Measurements from ENCODE around the gene C1orf159.
"Not testable (repeated sequence)": the region's sequence is repeated elsewhere in the genome, so short reads cannot be mapped to it uniquely, and the experiment has no call there.

C1orf159 gene

DNA sequence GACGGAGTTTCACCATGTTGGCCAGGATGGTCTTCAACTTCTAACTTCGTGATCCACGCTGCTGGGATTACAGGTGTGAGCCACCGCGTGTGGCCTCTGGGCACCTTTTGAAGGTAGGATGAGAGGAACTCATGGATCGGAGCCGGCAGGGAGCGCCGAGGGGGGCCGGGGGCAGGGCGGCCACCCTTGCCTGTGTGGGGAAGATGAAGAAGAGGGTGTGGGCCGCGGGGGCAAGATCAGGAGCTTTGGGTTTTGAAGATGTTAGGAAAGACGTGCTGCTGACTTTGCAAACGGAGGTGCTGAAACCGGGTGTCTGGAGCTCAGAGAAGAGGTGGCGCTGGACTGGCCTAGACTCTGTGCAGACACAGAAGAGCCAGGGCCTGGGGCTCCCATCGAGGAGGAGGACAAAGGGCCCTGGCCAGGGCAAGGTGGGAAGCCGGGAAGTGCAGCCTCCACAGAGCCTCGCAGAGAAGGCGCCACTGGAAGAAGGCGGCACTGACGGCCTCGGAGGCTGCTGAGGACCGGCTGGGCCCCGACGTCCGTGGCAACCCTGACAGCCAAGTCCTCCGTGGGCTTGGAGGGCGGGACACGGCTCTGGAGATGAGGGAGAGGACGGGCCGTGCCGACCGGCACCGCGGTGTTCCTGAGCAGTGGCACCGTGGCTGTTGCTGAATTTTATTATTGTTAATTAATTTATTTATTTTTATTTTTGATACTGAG, 55.4 kb downstream of the C1orf159 start:
- peaks cover 35% of the 10 kb centered on the region for H3K27me3 ChIP-seq (ENCODE audit: control insufficient read depth, insufficient read depth, low read length)
- peaks cover 3% of the 10 kb centered on the region for H3K36me3 ChIP-seq (ENCODE audit: control insufficient read depth, insufficient read depth, low read length)
- H3K9me3 ChIP-seq (ENCODE audit: control insufficient read depth, insufficient read depth, low read length) = no peaks in the 10 kb centered on the region
- H3K9ac ChIP-seq (ENCODE audit: low read depth, low read length) = no peak overlapping the region
- peak overlapping the region; percentile 54 for H3K4me3 ChIP-seq (ENCODE audit: low read depth, low read length)
- H3K4me1 ChIP-seq (ENCODE audit: control insufficient read depth, insufficient read depth, low read length) = no peaks in the 10 kb centered on the region

DNA sequence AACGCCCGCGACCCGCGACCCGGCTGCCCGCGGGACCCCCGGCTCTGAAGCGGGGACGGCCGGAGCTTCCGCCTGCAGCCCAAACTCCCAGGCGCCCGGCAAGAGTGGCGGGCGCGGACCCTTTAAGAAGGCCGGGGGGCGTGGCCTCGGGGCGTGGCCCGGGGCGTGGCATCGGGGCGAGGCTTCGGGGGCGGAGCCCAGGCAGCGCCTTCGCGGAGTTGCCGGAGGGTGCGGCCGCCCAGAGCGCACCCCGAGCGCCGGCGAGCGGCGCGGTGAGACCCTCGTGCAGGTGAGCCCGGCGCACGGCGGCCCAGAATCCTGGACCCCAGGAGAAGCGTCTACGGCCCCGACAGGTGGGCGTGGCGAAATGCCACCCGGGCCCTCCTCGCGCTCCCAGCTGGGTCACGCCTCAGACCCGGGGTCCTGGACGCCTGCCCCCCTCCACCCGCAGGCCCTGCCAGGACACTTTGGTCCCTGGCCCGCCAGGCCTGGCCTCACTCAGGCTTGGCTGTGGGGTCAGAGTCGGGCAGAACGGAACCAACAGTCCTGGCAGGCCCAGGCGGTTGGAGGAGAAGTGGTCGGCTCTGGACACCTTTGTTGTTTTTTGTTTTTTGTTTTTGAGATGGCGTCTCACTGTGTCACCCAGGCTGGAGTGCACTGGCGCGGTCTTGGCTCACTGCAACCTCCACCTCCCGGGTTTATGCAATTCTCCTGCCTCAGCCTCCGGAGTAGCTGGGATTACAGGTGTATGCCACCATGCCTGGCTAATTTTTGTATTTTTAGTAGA, 56.2 kb downstream of the C1orf159 start:
- H3K4me1 ChIP-seq (ENCODE audit: control insufficient read depth, insufficient read depth, low read length) = no peaks in the 10 kb centered on the region

DNA sequence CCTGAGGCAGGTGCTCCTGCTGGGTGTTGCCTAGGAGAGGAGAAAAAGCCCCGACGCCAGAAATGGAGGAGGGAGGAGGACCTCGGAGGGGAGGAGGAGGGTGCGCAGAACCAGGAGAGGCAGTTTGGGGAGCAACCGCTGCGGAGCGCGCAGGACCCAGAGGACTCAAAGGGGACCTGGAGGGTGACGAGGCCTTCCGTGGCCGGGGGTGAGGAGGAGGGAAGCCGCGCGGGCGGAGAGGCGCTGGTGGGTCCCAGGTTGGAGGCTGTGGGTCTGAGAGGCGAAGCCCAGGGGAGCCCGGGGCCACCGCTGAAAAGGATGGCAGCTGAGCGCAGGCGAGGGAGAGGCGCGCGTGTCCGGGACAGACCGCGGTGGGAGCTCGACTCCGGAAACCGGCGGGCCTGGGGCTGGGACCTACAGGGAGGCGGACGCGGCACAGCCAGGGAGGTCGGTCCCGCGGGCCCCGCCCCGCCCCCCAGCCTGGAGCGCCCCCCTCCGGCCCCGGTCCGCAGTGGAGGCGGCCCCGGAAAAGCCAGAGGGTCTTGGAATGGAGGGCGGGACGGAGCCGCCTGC, 56.9 kb downstream of the C1orf159 start:
- Histone ChIP-seq H3K9me3 (ENCODE audit: control insufficient read depth, insufficient read depth, low read length) (no peaks in the 10 kb centered on the region), H3K27me3 (ENCODE audit: control insufficient read depth, insufficient read depth, low read length) (peaks cover 35% of the 10 kb centered on the region), H3K4me3 (ENCODE audit: low read depth, low read length) (peak overlapping the region; percentile 58), H3K4me1 (ENCODE audit: control insufficient read depth, insufficient read depth, low read length) (no peaks in the 10 kb centered on the region), H3K9ac (ENCODE audit: low read depth, low read length) (no peak overlapping the region), H3K36me3 (ENCODE audit: control insufficient read depth, insufficient read depth, low read length) (peaks cover 15% of the 10 kb centered on the region)

More for the DNA sequence above, 56.2 kb downstream of the C1orf159 start:
- Histone ChIP-seq H3K27me3 (ENCODE audit: control insufficient read depth, insufficient read depth, low read length) (peaks cover 35% of the 10 kb centered on the region), H3K4me3 (ENCODE audit: low read depth, low read length) (peak overlapping the region; percentile 58), H3K9ac (ENCODE audit: low read depth, low read length) (no peak overlapping the region), H3K36me3 (ENCODE audit: control insufficient read depth, insufficient read depth, low read length) (peaks cover 10% of the 10 kb centered on the region), H3K9me3 (ENCODE audit: control insufficient read depth, insufficient read depth, low read length) (no peaks in the 10 kb centered on the region)

DNA sequence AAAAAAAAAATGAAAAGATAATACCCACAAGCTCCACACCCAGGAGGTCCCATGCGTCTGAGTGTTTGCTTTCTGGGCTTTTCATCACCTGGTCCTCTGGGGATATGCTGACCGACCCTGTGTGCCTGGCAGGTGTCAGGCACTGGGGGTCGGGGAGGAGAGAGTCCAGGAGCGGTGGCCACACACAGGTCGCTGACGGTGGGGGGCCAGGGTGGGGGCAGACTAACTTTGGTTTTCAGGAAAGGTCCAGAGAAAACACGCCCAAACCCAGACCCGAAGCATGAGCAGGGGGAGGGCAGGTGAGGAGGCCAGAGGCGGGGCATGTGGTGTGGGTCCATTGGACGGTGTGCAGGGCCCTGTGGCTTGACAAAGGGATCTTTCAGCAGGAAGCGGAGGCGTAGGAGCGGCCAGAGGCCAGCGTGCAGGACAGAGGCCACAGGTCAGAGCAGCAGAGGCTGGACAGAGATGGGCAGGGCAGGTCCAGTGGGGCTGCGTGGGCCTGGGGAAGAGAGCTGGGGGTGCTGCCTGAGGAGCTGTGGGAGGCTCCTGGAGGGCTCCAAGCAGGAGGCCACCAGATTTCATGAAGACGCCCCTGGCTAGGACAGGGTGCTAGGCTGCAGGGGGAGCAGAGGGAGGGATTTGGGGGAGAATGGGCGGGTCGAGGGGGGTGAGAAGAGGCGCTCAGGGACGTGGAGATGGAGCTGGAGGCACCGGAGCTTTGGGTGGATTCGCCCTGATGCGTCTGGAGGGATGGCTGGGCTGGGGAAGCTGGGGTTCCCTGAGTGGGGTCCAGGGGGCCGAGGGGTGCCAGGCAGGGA, 57.6 kb downstream of the C1orf159 start:
- H3K9me3 ChIP-seq (ENCODE audit: control insufficient read depth, insufficient read depth, low read length) = no peaks in the 10 kb centered on the region
- H3K36me3 ChIP-seq (ENCODE audit: control insufficient read depth, insufficient read depth, low read length) = peaks cover 22% of the 10 kb centered on the region
- H3K4me3 ChIP-seq (ENCODE audit: low read depth, low read length) = peak overlapping the region; percentile 58
- no peak overlapping the region for H3K9ac ChIP-seq (ENCODE audit: low read depth, low read length)
- peaks cover 32% of the 10 kb centered on the region for H3K27me3 ChIP-seq (ENCODE audit: control insufficient read depth, insufficient read depth, low read length)
- no peaks in the 10 kb centered on the region for H3K4me1 ChIP-seq (ENCODE audit: control insufficient read depth, insufficient read depth, low read length)

DNA sequence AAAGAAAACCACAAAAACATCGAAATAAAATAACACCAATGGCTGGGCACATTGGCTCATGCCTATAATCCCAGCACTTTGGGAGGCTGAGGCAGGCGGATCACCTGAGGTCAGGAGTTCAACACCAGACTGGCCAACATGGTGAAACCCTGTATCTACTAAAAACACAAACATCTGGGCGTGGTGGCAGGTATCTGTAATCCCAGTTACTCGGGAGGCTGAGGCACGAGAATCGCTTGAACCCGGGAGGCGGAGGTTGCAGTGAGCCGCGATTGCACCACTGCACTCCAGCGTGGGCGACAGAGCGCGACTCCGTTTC, 58.2 kb downstream of the C1orf159 start:
- H3K9me3 ChIP-seq (ENCODE audit: control insufficient read depth, insufficient read depth, low read length); H3K4me3 ChIP-seq (ENCODE audit: low read depth, low read length); H3K9ac ChIP-seq (ENCODE audit: low read depth, low read length); H3K4me1 ChIP-seq (ENCODE audit: control insufficient read depth, insufficient read depth, low read length): not testable (repeated sequence)
- Histone ChIP-seq H3K36me3 (ENCODE audit: control insufficient read depth, insufficient read depth, low read length) (peaks cover 27% of the 10 kb centered on the region), H3K27me3 (ENCODE audit: control insufficient read depth, insufficient read depth, low read length) (peaks cover 26% of the 10 kb centered on the region)

DNA sequence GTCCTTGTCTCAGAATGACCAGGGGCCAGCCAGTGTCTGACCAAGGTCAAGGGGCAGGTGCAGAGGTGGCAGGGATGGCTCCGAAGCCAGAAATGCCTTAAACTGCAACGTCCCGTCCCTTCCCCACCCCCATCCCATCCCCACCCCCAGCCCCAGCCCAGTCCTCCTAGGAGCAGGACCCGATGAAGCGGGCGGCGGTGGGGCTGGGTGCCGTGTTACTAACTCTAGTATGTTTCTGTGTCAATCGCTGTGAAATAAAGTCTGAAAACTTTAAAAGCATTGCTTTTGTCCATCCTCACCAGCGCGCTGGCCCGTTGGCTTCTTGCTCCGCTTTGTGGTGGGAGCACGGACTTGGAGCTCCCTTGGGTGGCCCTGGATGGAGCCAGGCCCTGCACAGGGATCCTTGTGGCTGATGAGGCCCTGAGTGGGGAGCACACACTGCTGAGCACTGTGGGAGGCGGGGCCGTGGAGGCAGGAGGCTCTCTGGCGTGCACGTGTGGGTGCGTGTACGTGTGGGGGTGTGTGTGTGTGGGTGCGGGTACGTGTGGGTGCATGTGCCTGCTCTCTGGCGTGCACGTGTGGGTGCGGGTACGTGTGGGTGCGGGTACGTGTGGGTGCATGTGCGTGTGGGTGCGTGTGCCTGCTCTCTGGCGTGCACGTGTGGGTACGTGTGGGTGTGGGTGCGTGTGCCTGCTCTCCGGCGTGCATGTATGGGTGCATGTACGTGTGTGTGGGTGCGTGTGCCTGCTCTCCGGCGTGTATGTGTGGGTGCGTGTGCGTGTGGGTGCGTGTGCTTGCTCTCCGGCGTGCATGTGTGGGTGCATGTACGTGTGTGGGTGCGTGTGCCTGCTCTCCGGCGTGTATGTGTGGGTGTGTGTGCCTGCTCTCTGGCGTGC, 59.8 kb downstream of the C1orf159 start:
- Histone ChIP-seq H3K9me3 (ENCODE audit: control insufficient read depth, insufficient read depth, low read length) (no peaks in the 10 kb centered on the region), H3K4me3 (ENCODE audit: low read depth, low read length) (no peak overlapping the region), H3K27me3 (ENCODE audit: control insufficient read depth, insufficient read depth, low read length) (peaks cover 17% of the 10 kb centered on the region), H3K36me3 (ENCODE audit: control insufficient read depth, insufficient read depth, low read length) (peaks cover 43% of the 10 kb centered on the region), H3K4me1 (ENCODE audit: control insufficient read depth, insufficient read depth, low read length) (no peaks in the 10 kb centered on the region), H3K9ac (ENCODE audit: low read depth, low read length) (no peak overlapping the region)

DNA sequence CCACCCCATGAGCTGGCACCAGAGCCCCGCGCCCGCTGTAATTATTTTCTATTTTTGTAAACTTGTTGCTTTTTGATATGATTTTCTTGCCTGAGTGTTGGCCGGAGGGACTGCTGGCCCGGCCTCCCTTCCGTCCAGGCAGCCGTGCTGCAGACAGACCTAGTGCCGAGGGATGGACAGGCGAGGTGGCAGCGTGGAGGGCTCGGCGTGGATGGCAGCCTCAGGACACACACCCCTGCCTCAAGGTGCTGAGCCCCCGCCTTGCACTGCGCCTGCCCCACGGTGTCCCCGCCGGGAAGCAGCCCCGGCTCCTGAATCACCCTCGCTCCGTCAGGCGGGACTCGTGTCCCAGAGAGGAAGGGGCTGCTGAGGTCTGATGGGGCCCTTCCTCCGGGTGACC, 60.9 kb downstream of the C1orf159 start:
- Histone ChIP-seq H3K4me3 (ENCODE audit: low read depth, low read length) (no peak overlapping the region), H3K36me3 (ENCODE audit: control insufficient read depth, insufficient read depth, low read length) (peaks cover 54% of the 10 kb centered on the region), H3K9me3 (ENCODE audit: control insufficient read depth, insufficient read depth, low read length) (no peaks in the 10 kb centered on the region), H3K9ac (ENCODE audit: low read depth, low read length) (no peak overlapping the region), H3K4me1 (ENCODE audit: control insufficient read depth, insufficient read depth, low read length) (no peaks in the 10 kb centered on the region), H3K27me3 (ENCODE audit: control insufficient read depth, insufficient read depth, low read length) (peaks cover 8% of the 10 kb centered on the region)

DNA sequence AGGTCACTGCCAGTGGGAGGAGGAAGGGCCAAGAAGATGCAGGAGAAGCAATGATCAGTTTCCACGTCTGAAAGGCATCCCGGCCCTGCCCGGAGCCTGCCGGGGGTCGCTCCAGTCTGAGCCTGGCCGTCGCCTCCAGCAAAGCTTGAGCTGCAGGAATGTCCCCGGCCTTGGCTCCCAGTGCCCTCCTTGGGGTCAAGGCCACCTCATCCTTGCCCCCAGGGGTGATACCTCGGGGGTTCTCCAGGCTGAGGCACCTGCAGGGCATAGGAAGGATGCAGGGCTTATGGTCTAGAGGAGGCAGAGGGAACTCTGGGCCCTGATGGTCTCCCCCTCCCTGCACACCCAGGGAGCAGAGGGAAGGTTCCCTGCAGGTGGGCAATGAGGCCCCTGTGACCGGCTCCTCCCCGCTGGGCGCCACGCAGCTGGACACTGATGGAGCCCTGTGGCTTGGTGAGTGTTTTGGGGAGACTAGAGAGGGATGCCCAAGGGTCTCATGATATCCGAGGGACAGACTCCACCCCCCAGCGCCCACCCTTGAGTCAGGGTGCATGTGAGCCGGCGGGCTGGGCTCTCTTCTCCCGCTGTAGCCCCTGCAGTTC, 61.7 kb downstream of the C1orf159 start:
- no peak overlapping the region for H3K4me3 ChIP-seq (ENCODE audit: low read depth, low read length)
- H3K4me1 ChIP-seq (ENCODE audit: control insufficient read depth, insufficient read depth, low read length) = no peaks in the 10 kb centered on the region
- H3K9me3 ChIP-seq (ENCODE audit: control insufficient read depth, insufficient read depth, low read length) = no peaks in the 10 kb centered on the region
- H3K36me3 ChIP-seq (ENCODE audit: control insufficient read depth, insufficient read depth, low read length) = peaks cover 57% of the 10 kb centered on the region
- peaks cover 7% of the 10 kb centered on the region for H3K27me3 ChIP-seq (ENCODE audit: control insufficient read depth, insufficient read depth, low read length)
- H3K9ac ChIP-seq (ENCODE audit: low read depth, low read length) = no peak overlapping the region

DNA sequence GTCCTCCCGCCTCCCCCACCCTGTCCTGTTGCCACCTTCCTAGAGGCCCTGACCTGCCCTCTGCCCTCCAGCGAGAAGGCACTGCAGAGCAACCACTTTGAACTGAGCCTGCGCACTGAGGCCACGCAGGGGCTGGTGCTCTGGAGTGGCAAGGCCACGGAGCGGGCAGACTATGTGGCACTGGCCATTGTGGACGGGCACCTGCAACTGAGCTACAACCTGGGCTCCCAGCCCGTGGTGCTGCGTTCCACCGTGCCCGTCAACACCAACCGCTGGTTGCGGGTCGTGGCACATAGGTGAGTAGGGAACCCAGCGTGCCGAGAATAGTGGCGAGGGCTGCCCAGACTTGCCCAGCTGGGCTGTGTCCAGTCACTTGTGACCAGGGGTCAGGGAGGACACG, 62.2 kb downstream of the C1orf159 start:
- Histone ChIP-seq H3K4me1 (ENCODE audit: control insufficient read depth, insufficient read depth, low read length) (no peaks in the 10 kb centered on the region), H3K9ac (ENCODE audit: low read depth, low read length) (no peak overlapping the region), H3K9me3 (ENCODE audit: control insufficient read depth, insufficient read depth, low read length) (no peaks in the 10 kb centered on the region), H3K4me3 (ENCODE audit: low read depth, low read length) (no peak overlapping the region), H3K27me3 (ENCODE audit: control insufficient read depth, insufficient read depth, low read length) (peaks cover 4% of the 10 kb centered on the region), H3K36me3 (ENCODE audit: control insufficient read depth, insufficient read depth, low read length) (peaks cover 58% of the 10 kb centered on the region)

DNA sequence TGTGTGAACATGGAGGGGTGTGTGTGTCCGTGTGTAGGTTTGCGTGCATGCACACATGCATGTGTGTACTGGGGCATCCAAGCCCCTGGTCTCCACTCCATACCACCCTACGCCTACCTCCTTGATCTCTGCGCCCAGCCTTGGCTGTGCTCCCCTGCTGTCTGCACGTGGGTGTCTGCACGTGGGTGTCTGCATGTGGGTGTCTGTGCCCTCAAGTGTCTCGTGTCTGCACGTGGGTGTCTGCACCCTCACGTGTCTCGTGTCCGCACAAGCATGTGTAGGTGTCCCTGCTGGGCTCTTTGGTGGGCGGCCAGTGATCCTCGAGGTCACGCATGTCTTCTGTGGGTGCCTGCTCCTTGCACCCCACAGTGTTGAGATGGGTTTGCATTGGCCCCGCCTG, 62.9 kb downstream of the C1orf159 start:
- Histone ChIP-seq H3K36me3 (ENCODE audit: control insufficient read depth, insufficient read depth, low read length) (peaks cover 58% of the 10 kb centered on the region), H3K27me3 (ENCODE audit: control insufficient read depth, insufficient read depth, low read length) (no peaks in the 10 kb centered on the region), H3K9ac (ENCODE audit: low read depth, low read length) (no peak overlapping the region), H3K4me3 (ENCODE audit: low read depth, low read length) (no peak overlapping the region), H3K4me1 (ENCODE audit: control insufficient read depth, insufficient read depth, low read length) (no peaks in the 10 kb centered on the region), H3K9me3 (ENCODE audit: control insufficient read depth, insufficient read depth, low read length) (no peaks in the 10 kb centered on the region)

All from iPS-15b (cell line).